GM12878 (cell line): Measurements from ENCODE around the gene KDELR1. TPM values are rescaled to one million over a fixed set of nuclear protein-coding genes. Genes with fewer than 3 reads are reported as not detected.

Experiments used
- ATAC-seq: fragments of 200-7000 bp; cut with Tn5 transposase; 3 replicates; pipeline ENCODE4 v1.9.1; 2020; ENCODE audit warnings: mild to moderate bottlenecking, moderate library complexity
- BruUV-seq: library from RNA; stranded (reverse); fragments of 400-500 nt; replicated peaks from 2 replicates; lab custom pipeline; 2021; lab: Mats Ljungman, UMichigan
- CTCF ChIA-PET: fragments of 300-600 bp; sonication (Branson Sonifier 250); formaldehyde crosslinking; extraction: SDS; loops from one replicate; lab custom pipeline; 2021; ENCODE audit warnings: inconsistent platforms; lab: Yijun Ruan, JAX
- POLR2A ChIA-PET: fragments of 350-600 bp; formaldehyde crosslinking; extraction: SDS; loops from one replicate; lab custom pipeline; 2021; ENCODE audit warnings: inconsistent platforms; lab: Charles Lee
- RAD21 ChIA-PET: fragments of 300-600 bp; sonication (Branson Sonifier 250); formaldehyde crosslinking; loops from one replicate; lab custom pipeline; 2023; ENCODE audit warnings: antibody characterized with exemption; ENCODE audit not compliant: unreplicated experiment; lab: Charles Lee
- SMC1A ChIA-PET: fragments of 300-600 bp; sonication (Branson Sonifier 250); formaldehyde crosslinking; loops from one replicate; lab custom pipeline; 2023; ENCODE audit not compliant: unreplicated experiment, uncharacterized antibody; lab: Charles Lee
- DNase-seq: peaks from one replicate; pipeline ENCODE4 v3.0.0-alpha.2; 2011; ENCODE audit warnings: low read depth, low spot score
- FAIRE-seq: peaks from 3 replicates; lab custom pipeline; 2011; peaks lifted over from hg19 to GRCh38; lab: Jason Lieb, UNC
- H2AFZ ChIP-seq: 2 replicates; pipeline ENCODE4 v1.6.0; 2011; ENCODE audit warnings: low read depth, low read length, control low read depth; ENCODE audit not compliant: control insufficient read depth
- H3K27ac ChIP-seq: 2 replicates; pipeline ENCODE4 v1.5.1; 2011; ENCODE audit warnings: control low read depth; ENCODE audit not compliant: control insufficient read depth, insufficient read depth
- H3K27me3 ChIP-seq, 2 experiments: replicated peaks in 1 of 2; 2 replicates each; pipeline versions ENCODE4 v1.6.0 to v1.6.1; 2011; ENCODE audit warnings: low read length in 1 of 2; ENCODE audit not compliant: control insufficient read depth in 2 of 2, insufficient read depth in 2 of 2
- H3K36me3 ChIP-seq, 2 experiments: 2 replicates each; pipeline ENCODE4 v1.5.1; 2011; ENCODE audit warnings: low read length in 1 of 2; ENCODE audit not compliant: control insufficient read depth in 2 of 2, insufficient read depth in 2 of 2
- H3K4me1 ChIP-seq: 2 replicates; pipeline ENCODE4 v1.6.1; 2011; ENCODE audit warnings: mild to moderate bottlenecking, low read length, moderate library complexity, mixed read lengths; ENCODE audit not compliant: control insufficient read depth, insufficient read depth
- H3K4me2 ChIP-seq: 2 replicates; pipeline ENCODE4 v1.6.0; 2011; ENCODE audit warnings: control low read depth; ENCODE audit not compliant: control insufficient read depth, insufficient read depth
- H3K4me3 ChIP-seq: fragments of 200-600 bp; sonication (generic); 2 replicates; pipeline ENCODE4 v1.5.1; 2016
- H3K79me2 ChIP-seq: 2 replicates; pipeline ENCODE4 v1.6.0; 2011; ENCODE audit warnings: low read length; ENCODE audit not compliant: control insufficient read depth, insufficient read depth
- H3K9ac ChIP-seq: 2 replicates; pipeline ENCODE4 v1.8.0; 2011; ENCODE audit warnings: low read length, control low read depth, mixed read lengths; ENCODE audit not compliant: control insufficient read depth, insufficient read depth
- H3K9me3 ChIP-seq: replicated peaks from 3 replicates; pipeline ENCODE4 v1.5.1; 2011; ENCODE audit warnings: mild to moderate bottlenecking, low read length; ENCODE audit not compliant: control insufficient read depth, insufficient read depth
- H4K20me1 ChIP-seq: 2 replicates; pipeline ENCODE4 v1.6.0; 2011; ENCODE audit not compliant: control insufficient read depth, insufficient read depth
- BCL11A ChIP-seq: IDR thresholded peaks from 2 replicates; pipeline ENCODE4 v1.6.1; 2011; ENCODE audit warnings: low read depth, low read length
- BHLHE40 ChIP-seq, 2 experiments: fragments of 450-650 bp in 1 of 2; IDR thresholded peaks; 2 replicates each; pipeline ENCODE4 v1.6.1; 2011 to 2017; ENCODE audit warnings: low read depth in 2 of 2, borderline replicate concordance in 1 of 2, improper control_type of control experiment in 1 of 2, low read length in 1 of 2, mild to moderate bottlenecking in 1 of 2
- CREM ChIP-seq: IDR thresholded peaks from 2 replicates; pipeline ENCODE4 v1.6.1; 2014; ENCODE audit warnings: antibody characterized with exemption, low read depth
- EGR1 ChIP-seq, 2 experiments: IDR thresholded peaks; 1 replicate in 1 of 2; 2 replicates in 1 of 2; pipeline ENCODE4 v1.6.1; 2011 to 2012; ENCODE audit warnings: low read depth in 2 of 2, low read length in 2 of 2, borderline replicate concordance in 1 of 2, mild to moderate bottlenecking in 1 of 2, moderate library complexity in 1 of 2
- FOS ChIP-seq: IDR thresholded peaks from 3 replicates; pipeline ENCODE4 v1.6.1; 2011; ENCODE audit warnings: borderline replicate concordance; ENCODE audit not compliant: insufficient read length; ENCODE audit errors: extremely low read depth
- JUND ChIP-seq: IDR thresholded peaks from 2 replicates; pipeline ENCODE4 v1.6.1; 2012; ENCODE audit warnings: low read depth, mild to moderate bottlenecking, low read length, improper control_type of control experiment, moderate library complexity
- MEF2A ChIP-seq: IDR thresholded peaks from 2 replicates; pipeline ENCODE4 v1.6.1; 2011; ENCODE audit warnings: low read depth, mild to moderate bottlenecking, low read length, moderate library complexity; ENCODE audit not compliant: insufficient read depth
- MTA2 ChIP-seq: fragments of 450-650 bp; IDR thresholded peaks from 2 replicates; pipeline ENCODE4 v1.6.1; 2016; ENCODE audit warnings: low read depth, mild to moderate bottlenecking, moderate library complexity
- NBN ChIP-seq: fragments of 450-650 bp; IDR thresholded peaks from 2 replicates; pipeline ENCODE4 v1.6.1; 2016
- NFYA ChIP-seq: IDR thresholded peaks from 2 replicates; pipeline ENCODE4 v1.6.1; 2011; ENCODE audit warnings: low read depth, mild to moderate bottlenecking, low read length, improper control_type of control experiment, borderline replicate concordance
- PAX5 ChIP-seq: IDR thresholded peaks from 2 replicates; pipeline ENCODE4 v1.6.1; 2011; ENCODE audit warnings: low read depth, low read length, borderline replicate concordance
- PBX3 ChIP-seq: IDR thresholded peaks from 2 replicates; pipeline ENCODE4 v1.6.1; 2011; ENCODE audit warnings: mild to moderate bottlenecking, low read depth, low read length, moderate library complexity; ENCODE audit not compliant: insufficient replicate concordance
- POLR2AphosphoS2 ChIP-seq: IDR thresholded peaks from 2 replicates; pipeline ENCODE4 v1.6.1; 2011; ENCODE audit warnings: low read depth, mild to moderate bottlenecking, low read length, improper control_type of control experiment, moderate library complexity
- SMAD5 ChIP-seq: IDR thresholded peaks from 2 replicates; pipeline ENCODE4 v1.6.1; 2016; ENCODE audit warnings: antibody characterized with exemption, low read depth
- STAT3 ChIP-seq: IDR thresholded peaks from 2 replicates; pipeline ENCODE4 v1.6.1; 2011; ENCODE audit warnings: low read depth, low read length, improper control_type of control experiment
- TCF3 ChIP-seq: IDR thresholded peaks from 2 replicates; pipeline ENCODE4 v1.6.1; 2012; ENCODE audit warnings: low read depth, mild to moderate bottlenecking, low read length, borderline replicate concordance; ENCODE audit not compliant: insufficient read depth
- TCF7 ChIP-seq: IDR thresholded peaks from 2 replicates; pipeline ENCODE4 v1.6.1; 2014; ENCODE audit warnings: antibody characterized with exemption, borderline replicate concordance
- USF1 ChIP-seq: IDR thresholded peaks from 2 replicates; pipeline ENCODE4 v1.6.1; 2011; ENCODE audit warnings: borderline replicate concordance, low read depth, mild to moderate bottlenecking, moderate library complexity, mixed read lengths, low read length; ENCODE audit not compliant: insufficient read depth; ENCODE audit errors: extremely low read length
- ZBTB11 ChIP-seq: fragments of 450-650 bp; formaldehyde crosslinking; IDR thresholded peaks from 2 replicates; pipeline ENCODE4 v1.5.0; 2022; ENCODE audit warnings: mild to moderate bottlenecking, missing genetic modification characterization
- WGBS: methylation state at CpG from one replicate; pipeline ENCODE4 v1.1.6; 2016; ENCODE audit warnings: low lambda C conversion rate; ENCODE audit not compliant: insufficient replicate concordance, insufficient coverage; ENCODE audit errors: missing lambda C conversion rate; 5-methylcytosine and 5-hydroxymethylcytosine counted together
- in situ Hi-C: fragments of 300-500 bp; cut with MboI; formaldehyde crosslinking; loops from 9 replicates; pipeline ENCODE4 v1.14.3; 2018; ENCODE audit warnings: mixed read lengths
- intact Hi-C: fragments of 100-400 bp; cut with micrococcal nuclease; formaldehyde crosslinking; loops from one replicate; pipeline ENCODE4 v1.14.2; 2022; ENCODE audit not compliant: unreplicated experiment
- polyA plus RNA-seq, 11 experiments: library from polyadenylated mRNA; depleted of rRNA in 4 of 11; unstranded in 6 of 11; stranded (reverse) in 5 of 11; fragments of >200 nt; fragmentation: Nextera tagmentation in 4 of 11; fragmentation: Illumina TruSeq in 1 of 11; extraction: Ambion mirVana in 4 of 11; extraction: Trizol in 1 of 11; gene quantifications; 1 replicate in 1 of 11; 2 replicates in 10 of 11; pipeline versions ENCODE4 v1.2.1 to v1.2.3, GENCODE V29; 2011 to 2016; ENCODE audit warnings: inconsistent platforms in 2 of 11, missing spikeins in 2 of 11, low read depth in 1 of 11
- total RNA-seq, 4 experiments: library from RNA; depleted of rRNA in 3 of 4; stranded (reverse); fragments of >200 nt in 3 of 4; fragmentation: Illumina TruSeq in 1 of 4; extraction: Trizol in 1 of 4; gene quantifications; 2 replicates each; pipeline versions ENCODE4 v1.2.1 to v1.2.3, GENCODE V29; 2013 to 2021

Gene KDELR1
- total and polyA plus RNA-seq, 10 of the 15 experiments (the other 5 are each of a cell fraction or from before 2014, with no cell fraction given): 2.3 to 71.0 (median 45.2) TPM

GRCh38 chr19:48428670-48429069, 37.3 kb upstream of the KDELR1 start:
- ChIA-PET POLR2A (interaction anchor here (0.6 kb wide), 1 partner anchor 15 kb away, joined by 9 read pairs; no protein-coding TSS in a partner anchor), CTCF (interaction anchor here (0.6 to 1.0 kb wide), 3 partner anchors 10 to 62 kb away, joined by 3 read pairs; partner anchors contain the start of gene KDELR1), SMC1A (no interaction called here), RAD21 (interaction anchor here (0.5 kb wide), 1 partner anchor 38 kb away, joined by 3 read pairs; no protein-coding TSS in a partner anchor)
- no peak for FAIRE-seq
- intact Hi-C loops (no loop called here), in situ Hi-C loops (no loop called here)
- Histone ChIP-seq H3K9me3 (no peaks in the 10 kb centered on the region), H3K4me1 (peaks cover 6% of the 10 kb centered on the region), H3K27ac (no peak overlapping the region), H3K4me2 (no peak overlapping the region), H3K9ac (no peak overlapping the region), H3K4me3 (no peak overlapping the region), H4K20me1 (no peaks in the 10 kb centered on the region), H3K36me3 (no peaks in the 10 kb centered on the region), H3K27me3 (no peaks in the 10 kb centered on the region), H3K79me2 (no peaks in the 10 kb centered on the region), H2AFZ (no peak overlapping the region)
- no TSS peak for BruUV-seq
- DNase-seq: no peak
- no peak for ATAC-seq
- TF ChIP-seq NBN (no peak), BCL11A (no peak), FOS (no peak), STAT3 (no peak), BHLHE40 (IDR thresholded peaks at IDR 0.05; ENCODE audit: borderline replicate concordance in 1 of 2, low read depth in 2 of 2, low read length in 1 of 2) (no peak), ZBTB11 (CRISPR knock-in tag) (no peak), JUND (no peak), TCF3 (no peak), PBX3 (no peak), MEF2A (no peak), CREM (no peak), NFYA (no peak), EGR1 (IDR thresholded peaks at IDR 0.05; ENCODE audit: borderline replicate concordance in 1 of 2, low read depth in 2 of 2, low read length in 2 of 2) (no peak), USF1 (no peak), TCF7 (no peak), PAX5 (no peak), POLR2AphosphoS2 (no peak), MTA2 (no peak), SMAD5 (no peak)
- WGBS: 88% methylated on average over 1 of the region's 1 CpG
